Neural cell (in vitro differentiated cells): Measurements from ENCODE around the gene GUCA2B.

ENCODE experiments used
- CTCF ChIP-seq: fragments of 450-650 bp; IDR thresholded peaks from 2 replicates; pipeline ENCODE4 v1.5.1; 2014; ENCODE audit warnings: antibody characterized with exemption, mild to moderate bottlenecking, moderate library complexity; ENCODE audit not compliant: poor library complexity, severe bottlenecking
- EZH2 ChIP-seq: fragments of 200-600, 300-800 bp; shearing (Covaris generic), sonication (generic); IDR thresholded peaks from 2 replicates; pipeline ENCODE4 v1.6.1; 2014; ENCODE audit warnings: antibody characterized with exemption, low read length, borderline replicate concordance, mild to moderate bottlenecking; ENCODE audit not compliant: insufficient read depth, poor library complexity, severe bottlenecking
- POLR2AphosphoS5 ChIP-seq: IDR thresholded peaks from 2 replicates; pipeline ENCODE4 v1.6.1; 2012
- RAD21 ChIP-seq: fragments of 450-650 bp; conservative IDR thresholded peaks from 2 replicates; pipeline ENCODE4 v1.6.1; 2014; ENCODE audit warnings: antibody characterized with exemption, mild to moderate bottlenecking, moderate library complexity
- TAF1 ChIP-seq: IDR thresholded peaks from 2 replicates; pipeline ENCODE4 v1.6.1; 2012; ENCODE audit warnings: low read depth

DNA sequence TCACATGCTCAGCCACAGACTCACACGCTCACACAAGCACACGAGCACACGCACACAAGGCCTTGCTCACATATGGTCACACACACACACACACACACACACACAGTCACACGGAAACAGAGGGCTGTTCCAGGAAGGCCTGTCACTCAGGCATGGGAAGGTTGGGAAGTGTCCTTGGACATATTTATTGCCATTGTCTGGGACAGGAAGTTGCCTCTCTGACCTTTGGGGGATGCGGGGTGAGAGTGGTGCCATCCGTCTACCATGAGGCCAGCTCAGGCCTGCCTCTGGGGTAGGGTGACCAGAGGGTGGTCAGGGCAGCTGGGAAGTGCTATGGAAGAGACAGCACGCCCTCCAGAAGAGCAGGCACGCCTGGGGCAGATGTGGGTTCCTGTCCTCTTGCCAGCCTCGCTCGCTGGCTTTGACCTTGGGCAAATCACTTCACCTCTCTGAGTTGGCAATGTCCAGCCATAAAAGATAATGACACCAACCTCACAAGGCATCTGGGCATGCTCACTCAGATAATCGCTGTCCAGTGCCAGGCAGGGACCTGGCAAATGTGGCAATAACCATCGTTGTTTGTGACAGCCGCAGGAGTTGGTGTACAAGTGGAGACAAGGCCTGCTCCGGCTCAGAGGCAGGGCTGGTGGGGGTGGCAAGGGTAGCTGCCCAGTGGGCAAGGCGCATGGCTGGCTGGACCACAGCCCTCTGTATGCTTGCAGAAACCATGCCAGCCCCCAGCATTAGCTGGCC, 19.3 kb downstream of the GUCA2B start:
- TF ChIP-seq CTCF: no peak
- no peak for TF ChIP-seq TAF1
- no peak for TF ChIP-seq POLR2AphosphoS5
- no peak for TF ChIP-seq EZH2
- TF ChIP-seq RAD21: no peak
